PC-9 (cell line): Measurements from ENCODE around the gene TMEM147. TPM values are rescaled to one million over a fixed set of nuclear protein-coding genes. Genes with fewer than 3 reads are reported as not detected.

Experiments used
- BruUV-seq: library from RNA; stranded (reverse); fragments of 400-500 nt; replicated peaks from 2 replicates; lab custom pipeline; 2021; lab: Mats Ljungman, UMichigan
- CTCF ChIA-PET: fragments of 300-600 bp; sonication (Branson Sonifier 250); formaldehyde crosslinking; loops from one replicate; lab custom pipeline; 2022; ENCODE audit warnings: antibody characterized with exemption; lab: Charles Lee
- POLR2A ChIA-PET: fragments of 300-600 bp; sonication (Branson Sonifier 250); formaldehyde crosslinking; loops from one replicate; lab custom pipeline; 2022; ENCODE audit warnings: antibody characterized with exemption; ENCODE audit not compliant: unreplicated experiment; lab: Charles Lee
- DNase-seq, 2 experiments: peaks; one replicate each; pipeline versions ENCODE4 v3.0.0 to v3.0.0-alpha.2; 2015 to 2022; ENCODE audit warnings: mixed read lengths in 1 of 2
- H2AFZ ChIP-seq: fragments of 200-600 bp; sonication (generic); 2 replicates; pipeline ENCODE4 v1.8.1; 2017; ENCODE audit warnings: antibody characterized with exemption
- H3F3A ChIP-seq: fragments of 200-600 bp; sonication (generic); 2 replicates; pipeline ENCODE4 v1.8.1; 2017; ENCODE audit warnings: antibody characterized with exemption, mild to moderate bottlenecking, low read depth; ENCODE audit not compliant: insufficient read depth
- H3K27ac ChIP-seq: fragments of 200-600 bp; sonication (generic); 2 replicates; pipeline ENCODE4 v1.6.1; 2016; ENCODE audit warnings: mixed run types
- H3K27me3 ChIP-seq: fragments of 200-600 bp; sonication (generic); 2 replicates; pipeline ENCODE4 v1.6.1; 2016; ENCODE audit warnings: low read depth, mixed run types; ENCODE audit not compliant: insufficient read depth
- H3K36me3 ChIP-seq: fragments of 200-600 bp; sonication (generic); 2 replicates; pipeline ENCODE4 v1.6.1; 2016; ENCODE audit warnings: low read depth, mixed run types
- H3K4me1 ChIP-seq: fragments of 200-600 bp; sonication (generic); replicated peaks from 2 replicates; pipeline ENCODE4 v1.6.1; 2016; ENCODE audit warnings: mixed run types; ENCODE audit not compliant: insufficient read depth
- H3K4me2 ChIP-seq: fragments of 200-600 bp; sonication (generic); 2 replicates; pipeline ENCODE4 v1.6.1; 2017; ENCODE audit warnings: mixed run types
- H3K4me3 ChIP-seq: fragments of 200-600 bp; sonication (generic); 2 replicates; pipeline ENCODE4 v1.6.1; 2016; ENCODE audit warnings: mixed run types
- H3K79me2 ChIP-seq: fragments of 200-600 bp; sonication (generic); 2 replicates; pipeline ENCODE4 v1.6.1; 2017; ENCODE audit warnings: low read depth, mixed run types
- H3K9me2 ChIP-seq: fragments of 200-600 bp; sonication (generic); 2 replicates; pipeline ENCODE4 v1.8.1; 2017; ENCODE audit warnings: mild to moderate bottlenecking; ENCODE audit not compliant: insufficient read depth
- H3K9me3 ChIP-seq: fragments of 200-600 bp; sonication (generic); 2 replicates; pipeline ENCODE4 v1.8.1; 2016; ENCODE audit warnings: low read depth; ENCODE audit not compliant: insufficient read depth
- H4K20me1 ChIP-seq: fragments of 200-600 bp; sonication (generic); 2 replicates; pipeline ENCODE4 v1.8.1; 2017; ENCODE audit not compliant: insufficient read depth
- EZH2 ChIP-seq: fragments of 200-600 bp; sonication (generic); IDR thresholded peaks from 2 replicates; pipeline ENCODE4 v1.8.0; 2017; ENCODE audit warnings: antibody characterized with exemption, low read depth
- intact Hi-C: fragments of 100-400 bp; cut with micrococcal nuclease; formaldehyde crosslinking; loops from one replicate; pipeline ENCODE4 v1.10.0; 2022; ENCODE audit not compliant: unreplicated experiment
- total RNA-seq: library from RNA; stranded (reverse); gene quantifications from 2 replicates; pipeline ENCODE4 v1.2.3, GENCODE V29; 2021
- TF ChIP-seq, protein P1 (sequence below): fragments of 200-600 bp; sonication (generic); conservative IDR thresholded peaks from 2 replicates; pipeline ENCODE4 v1.6.1; 2017; ENCODE audit warnings: mixed run types, antibody characterized with exemption, mild to moderate bottlenecking, moderate library complexity

TMEM147 gene
- total RNA-seq, 1 experiment from 2014 or later = 82.6 TPM

DNA sequence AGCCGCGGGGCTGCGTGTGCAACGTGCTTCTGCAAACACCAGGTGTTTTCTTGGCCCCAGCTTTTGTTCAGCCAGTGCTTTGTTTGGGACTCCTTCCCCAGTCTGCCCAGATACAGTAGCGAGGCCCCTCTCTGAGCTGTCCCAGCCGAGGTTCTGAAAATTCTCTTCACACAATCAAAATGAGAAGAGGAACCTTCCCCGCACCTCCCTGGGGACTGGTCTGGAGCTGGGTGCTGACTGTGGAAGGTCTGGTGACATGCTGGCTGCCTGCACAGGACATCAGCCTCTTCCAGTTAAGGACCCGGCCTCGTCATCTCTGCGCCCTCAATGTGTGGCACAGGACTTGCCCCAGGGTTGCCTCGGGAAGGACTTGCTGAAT lies 13.8 kb downstream of the TMEM147 start:
- Histone ChIP-seq H3F3A (no peaks in the 10 kb centered on the region; the same call in 1 of the 2 replicates), H3K9me2 (no peaks in the 10 kb centered on the region), H3K4me3 (no peak overlapping the region), H3K27me3 (peaks cover 38% of the 10 kb centered on the region), H3K4me1 (no peaks in the 10 kb centered on the region), H4K20me1 (no peaks in the 10 kb centered on the region), H3K9me3 (no peaks in the 10 kb centered on the region), H3K27ac (no peak overlapping the region), H3K36me3 (no peaks in the 10 kb centered on the region), H3K79me2 (no peaks in the 10 kb centered on the region), H2AFZ (no peak overlapping the region), H3K4me2 (no peak overlapping the region)
- TF ChIP-seq, protein P1, sequence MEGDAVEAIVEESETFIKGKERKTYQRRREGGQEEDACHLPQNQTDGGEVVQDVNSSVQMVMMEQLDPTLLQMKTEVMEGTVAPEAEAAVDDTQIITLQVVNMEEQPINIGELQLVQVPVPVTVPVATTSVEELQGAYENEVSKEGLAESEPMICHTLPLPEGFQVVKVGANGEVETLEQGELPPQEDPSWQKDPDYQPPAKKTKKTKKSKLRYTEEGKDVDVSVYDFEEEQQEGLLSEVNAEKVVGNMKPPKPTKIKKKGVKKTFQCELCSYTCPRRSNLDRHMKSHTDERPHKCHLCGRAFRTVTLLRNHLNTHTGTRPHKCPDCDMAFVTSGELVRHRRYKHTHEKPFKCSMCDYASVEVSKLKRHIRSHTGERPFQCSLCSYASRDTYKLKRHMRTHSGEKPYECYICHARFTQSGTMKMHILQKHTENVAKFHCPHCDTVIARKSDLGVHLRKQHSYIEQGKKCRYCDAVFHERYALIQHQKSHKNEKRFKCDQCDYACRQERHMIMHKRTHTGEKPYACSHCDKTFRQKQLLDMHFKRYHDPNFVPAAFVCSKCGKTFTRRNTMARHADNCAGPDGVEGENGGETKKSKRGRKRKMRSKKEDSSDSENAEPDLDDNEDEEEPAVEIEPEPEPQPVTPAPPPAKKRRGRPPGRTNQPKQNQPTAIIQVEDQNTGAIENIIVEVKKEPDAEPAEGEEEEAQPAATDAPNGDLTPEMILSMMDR = no peak
- TF ChIP-seq EZH2 = no peak
- ChIA-PET POLR2A (no interaction called here), CTCF (no interaction called here)
- intact Hi-C loops = no loop called here
- BruUV-seq = no TSS peak
- DNase-seq = no peak

DNA sequence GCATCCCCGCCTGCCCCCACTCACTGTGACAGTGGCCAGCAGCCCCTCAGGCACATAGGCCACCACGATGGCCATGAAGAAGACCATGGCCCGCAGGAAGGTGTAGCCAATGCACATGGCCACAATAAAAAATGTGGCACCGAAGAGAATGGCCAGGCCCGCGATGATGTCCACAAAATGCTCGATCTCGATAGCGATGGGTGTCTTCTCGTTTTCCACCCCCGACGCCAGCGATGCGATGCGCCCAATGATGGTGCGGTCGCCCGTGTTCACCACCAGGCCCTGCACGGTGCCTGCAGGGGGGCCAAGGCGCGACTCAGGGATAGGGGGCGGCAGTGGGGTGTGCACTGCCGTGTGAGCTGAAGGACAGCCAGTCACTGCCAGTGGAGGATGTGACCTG lies 14.4 kb downstream of the TMEM147 start:
- no peaks in the 10 kb centered on the region for H3K4me1 ChIP-seq
- TF ChIP-seq EZH2 = no peak
- TF ChIP-seq, protein P1 = no peak
- H3K36me3 ChIP-seq = no peaks in the 10 kb centered on the region
- no peak overlapping the region for H3K4me2 ChIP-seq
- POLR2A ChIA-PET = no interaction called here
- no peaks in the 10 kb centered on the region for H3K9me3 ChIP-seq
- no peaks in the 10 kb centered on the region for H3K9me2 ChIP-seq
- H3K27ac ChIP-seq = no peak overlapping the region
- H3F3A ChIP-seq = no peaks in the 10 kb centered on the region; the same call in 1 of the 2 replicates
- intact Hi-C loops = no loop called here
- no peaks in the 10 kb centered on the region for H4K20me1 ChIP-seq
- no TSS peak for BruUV-seq
- peaks cover 38% of the 10 kb centered on the region for H3K27me3 ChIP-seq
- no peaks in the 10 kb centered on the region for H3K79me2 ChIP-seq
- no peak overlapping the region for H2AFZ ChIP-seq
- CTCF ChIA-PET = no interaction called here
- H3K4me3 ChIP-seq = no peak overlapping the region
- DNase-seq = no peak

DNA sequence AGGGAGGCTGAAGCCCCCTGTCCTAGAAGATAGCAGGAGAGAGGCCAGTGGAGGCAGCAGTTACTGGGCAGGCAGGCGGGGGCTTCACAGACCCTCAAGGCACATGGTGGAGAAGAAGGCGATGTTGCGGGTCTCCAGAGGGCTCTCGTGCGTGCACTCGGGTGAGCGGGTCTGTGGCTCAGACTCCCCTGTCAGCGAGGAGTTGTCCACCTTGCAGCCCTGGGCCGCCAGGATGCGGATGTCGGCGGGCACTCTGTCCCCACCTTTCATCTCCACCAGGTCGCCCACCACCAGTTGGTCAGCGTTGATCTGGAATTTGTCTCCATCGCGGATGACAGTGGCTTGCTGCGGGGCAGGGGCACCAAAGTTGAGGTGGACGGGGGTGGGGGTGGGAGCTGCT lies 14.8 kb downstream of the TMEM147 start:
- no peaks in the 10 kb centered on the region for H4K20me1 ChIP-seq
- no peak overlapping the region for H3K27ac ChIP-seq
- H2AFZ ChIP-seq = no peak overlapping the region
- no peaks in the 10 kb centered on the region; the same call in 1 of the 2 replicates for H3F3A ChIP-seq
- no peak overlapping the region for H3K4me2 ChIP-seq
- intact Hi-C loops = no loop called here
- DNase-seq = no peak
- TF ChIP-seq EZH2 = no peak
- TF ChIP-seq, protein P1 = no peak
- POLR2A ChIA-PET = no interaction called here
- no peaks in the 10 kb centered on the region for H3K9me3 ChIP-seq
- no peak overlapping the region for H3K4me3 ChIP-seq
- H3K9me2 ChIP-seq = no peaks in the 10 kb centered on the region
- CTCF ChIA-PET = no interaction called here
- H3K36me3 ChIP-seq = no peaks in the 10 kb centered on the region
- H3K79me2 ChIP-seq = no peaks in the 10 kb centered on the region
- H3K27me3 ChIP-seq = peaks cover 38% of the 10 kb centered on the region
- H3K4me1 ChIP-seq = no peaks in the 10 kb centered on the region
- no TSS peak for BruUV-seq
